Non-pigmented ciliary epithelial cell (primary cell): Measurements from ENCODE around the gene COTL1.
A peak's percentile ranks its signal among the peaks of the same experiment; 100 is the strongest.
"Not testable (repeated sequence)": the region's sequence is repeated elsewhere in the genome, so short reads cannot be mapped to it uniquely, and the experiment has no call there.

Experiments used
- DNase-seq: peaks from one replicate; pipeline ENCODE4 v3.0.0-alpha.2; 2010; ENCODE audit warnings: low read depth

Gene COTL1

DNA sequence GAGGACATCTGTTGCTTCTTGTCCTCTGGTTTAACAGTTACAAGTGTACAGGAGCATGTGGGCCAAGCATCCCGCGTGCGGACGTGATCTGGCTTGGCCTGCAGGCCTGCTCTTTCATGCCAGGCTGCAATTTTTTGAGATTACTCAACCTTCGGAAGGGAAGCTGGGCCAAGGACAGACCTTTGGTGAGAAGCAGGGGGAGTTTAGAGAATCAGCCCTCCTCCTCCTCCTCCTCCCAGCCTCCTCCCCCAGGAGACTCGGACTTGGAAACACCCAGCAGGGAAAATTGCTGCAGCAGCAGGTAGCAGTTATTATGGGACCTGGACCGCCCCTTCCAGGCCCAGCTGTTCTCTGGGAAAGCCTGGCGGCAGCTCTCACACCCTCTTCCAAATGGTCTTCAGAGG, 25.3 kb upstream of the COTL1 start:
- DNase-seq, result peak; percentile 47

DNA sequence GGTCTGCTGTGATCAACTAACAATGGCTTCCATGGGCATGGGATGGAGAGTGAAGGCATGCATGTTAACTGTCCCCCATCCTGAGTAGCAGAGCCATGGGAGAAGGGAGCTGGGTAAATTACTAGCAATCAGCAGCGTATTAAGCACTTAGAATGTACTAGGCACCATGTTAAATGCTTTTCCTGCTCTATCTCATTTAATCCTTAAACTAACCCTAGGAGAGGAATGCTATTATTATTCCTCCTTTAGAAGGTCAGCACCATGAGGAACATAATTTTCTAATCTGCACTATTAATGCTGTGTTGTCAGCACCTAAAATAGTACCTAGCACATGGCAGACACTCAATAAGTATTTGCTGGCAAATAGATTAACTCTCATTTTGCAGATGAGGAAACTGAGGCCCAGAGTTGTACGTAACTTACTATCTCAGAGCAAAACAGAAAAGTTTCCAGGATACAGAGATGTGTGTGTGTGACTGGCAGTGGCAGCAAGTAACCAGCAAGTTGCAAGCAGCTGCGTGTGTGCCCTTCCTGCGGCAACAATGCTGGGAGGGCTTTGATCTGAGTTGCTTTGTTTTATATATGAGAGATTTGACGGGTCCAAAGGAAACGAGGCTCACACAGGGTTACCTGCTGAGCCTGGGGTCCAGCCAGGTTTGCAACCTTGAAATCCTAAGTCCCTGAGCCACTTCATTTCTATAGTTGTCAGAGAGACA, 23.9 kb upstream of the COTL1 start:
- DNase-seq, result no peak

DNA sequence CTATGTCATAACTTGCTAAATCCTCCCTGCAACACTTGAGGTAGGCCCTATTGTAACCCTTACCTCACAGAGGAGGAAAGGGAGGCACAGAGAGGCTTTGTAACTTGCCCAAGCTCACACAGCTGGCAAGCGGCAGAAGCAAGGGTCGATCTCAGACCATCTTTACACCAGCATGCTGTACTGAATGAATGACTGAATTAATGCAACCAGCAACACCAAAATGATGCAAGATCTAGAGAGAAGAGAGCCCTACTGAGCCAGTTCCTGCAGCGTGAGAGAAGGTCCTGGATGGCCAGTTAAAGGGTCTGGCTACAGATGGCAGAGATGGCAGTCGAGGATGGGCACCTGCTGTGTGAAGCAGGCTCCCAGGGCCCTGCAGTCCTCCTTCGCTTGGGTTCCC, 22.3 kb upstream of the COTL1 start:
- no peak for DNase-seq

DNA sequence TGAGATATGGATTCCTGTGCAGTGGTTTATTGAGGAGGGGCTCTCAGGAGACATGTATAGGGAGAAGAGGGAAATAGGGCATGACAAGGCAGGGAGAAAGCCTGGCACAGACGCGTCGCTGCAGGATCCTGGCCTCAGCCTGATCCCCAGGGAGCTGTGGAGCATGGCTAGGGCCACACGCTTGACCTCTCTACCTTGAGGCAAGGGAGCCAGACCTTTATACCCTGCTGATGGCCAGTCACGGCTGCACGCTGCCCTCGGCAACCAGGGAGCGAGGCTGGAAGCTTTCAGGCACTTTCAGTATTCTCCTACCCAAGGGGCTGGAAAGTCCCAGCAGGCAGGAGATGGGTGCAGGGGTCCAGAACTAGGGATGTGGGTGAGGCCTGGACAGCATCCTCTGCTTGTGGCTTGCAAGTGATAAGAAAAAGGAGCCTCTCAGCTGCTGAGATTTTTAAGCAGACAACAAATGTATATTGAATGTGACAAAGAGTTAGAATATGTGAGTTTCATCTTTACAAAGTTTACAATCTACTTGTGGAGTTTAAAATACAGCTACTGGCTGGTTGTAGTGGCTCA, 20.4 kb upstream of the COTL1 start:
- no peak for DNase-seq

DNA sequence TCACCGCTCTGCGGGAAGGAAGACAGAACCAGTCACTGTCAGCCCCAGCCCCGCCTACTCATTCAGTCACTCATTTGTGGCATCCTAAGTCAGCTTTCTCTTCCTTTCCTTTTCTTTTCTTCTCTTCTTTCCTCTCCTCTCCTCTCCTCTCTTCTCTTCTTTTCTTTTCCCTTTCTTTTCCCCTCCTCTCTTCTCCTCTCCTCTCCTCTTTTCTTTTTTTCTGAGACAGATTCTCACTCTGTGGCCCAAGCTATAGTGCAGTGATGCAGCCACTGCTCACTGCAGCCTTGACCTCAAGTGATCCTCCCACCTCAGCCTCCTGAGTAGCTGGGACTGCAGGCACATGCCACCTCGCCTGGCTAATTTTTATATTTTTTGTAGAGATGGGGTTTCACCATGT, 19.8 kb upstream of the COTL1 start:
- DNase-seq, result no peak

DNA sequence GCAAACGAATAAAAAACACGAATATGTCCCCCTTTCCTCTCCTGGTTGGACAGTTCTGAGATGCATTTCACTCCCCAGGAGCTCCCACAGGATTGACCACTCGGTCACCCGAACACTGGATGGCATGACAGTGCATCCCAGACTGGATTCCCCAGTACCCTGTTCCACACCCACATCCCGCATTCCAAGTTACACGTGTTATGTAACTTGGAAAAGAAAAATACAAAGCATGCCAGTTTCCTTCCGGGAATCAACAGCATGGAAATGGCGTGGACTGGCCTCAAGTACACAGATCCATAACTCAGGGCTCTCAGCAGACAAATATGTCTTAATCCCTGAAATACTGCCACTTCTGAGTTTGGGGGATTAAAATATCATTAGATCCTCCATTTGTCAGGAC, 17.8 kb upstream of the COTL1 start:
- DNase-seq, result no peak

DNA sequence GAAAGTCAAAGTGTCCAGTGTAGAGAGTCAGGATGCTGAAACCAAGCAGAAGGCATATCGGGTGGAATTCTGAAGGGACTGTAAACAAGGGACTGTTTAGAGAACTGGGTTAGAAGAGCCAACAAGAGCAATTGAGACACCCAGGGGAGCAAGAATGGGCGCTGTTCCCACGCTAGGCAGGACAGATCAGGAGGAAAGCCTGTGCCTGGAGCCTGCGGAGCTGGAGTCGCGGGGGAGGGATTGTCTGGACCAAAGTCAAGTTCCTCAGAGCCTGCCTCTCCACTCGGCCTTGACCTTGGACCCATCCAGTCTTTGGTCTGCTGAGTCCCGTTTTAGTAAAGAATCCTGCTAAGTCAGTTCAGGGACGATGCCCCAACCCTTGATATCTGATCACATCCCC, 15.7 kb upstream of the COTL1 start:
- no peak for DNase-seq

DNA sequence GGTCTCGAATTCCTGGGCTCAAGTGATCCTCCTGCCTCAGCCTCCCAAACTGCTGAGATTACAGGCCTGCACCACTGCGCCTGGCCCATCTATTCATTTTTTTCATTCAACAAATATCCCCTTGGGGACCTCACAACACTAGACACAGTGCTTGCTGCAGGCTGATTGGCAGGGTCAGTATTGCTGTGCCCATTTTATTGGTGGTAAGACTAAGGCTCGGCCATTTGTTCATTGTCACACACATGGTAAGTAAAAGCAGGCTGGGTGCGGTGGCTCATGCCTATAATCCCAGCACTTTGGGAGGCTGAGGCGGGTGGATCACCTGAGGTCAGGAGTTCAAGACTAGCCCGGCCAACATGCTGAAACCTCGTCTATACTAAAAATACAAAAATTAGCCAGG, 15.0 kb upstream of the COTL1 start:
- DNase-seq, result not testable (repeated sequence)

DNA sequence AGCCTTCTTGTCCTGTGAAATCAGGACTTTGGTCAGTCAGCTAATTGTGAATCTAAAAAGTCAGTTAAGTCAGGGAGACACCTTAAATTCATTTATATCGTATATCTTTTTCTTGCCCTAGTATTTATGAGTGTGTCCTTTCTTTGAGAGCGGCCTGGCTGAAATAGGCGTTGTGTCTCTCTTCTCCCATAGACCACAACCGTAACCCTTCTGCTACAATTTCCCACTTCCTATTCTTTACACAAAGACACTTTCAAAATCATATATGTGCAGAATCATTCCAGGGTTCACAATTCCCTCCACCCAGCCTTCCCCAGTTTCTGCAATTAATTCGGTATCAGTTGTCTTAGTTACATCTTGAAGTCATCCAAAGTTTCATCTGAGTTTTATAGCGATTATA, 14.0 kb upstream of the COTL1 start:
- no peak for DNase-seq

DNA sequence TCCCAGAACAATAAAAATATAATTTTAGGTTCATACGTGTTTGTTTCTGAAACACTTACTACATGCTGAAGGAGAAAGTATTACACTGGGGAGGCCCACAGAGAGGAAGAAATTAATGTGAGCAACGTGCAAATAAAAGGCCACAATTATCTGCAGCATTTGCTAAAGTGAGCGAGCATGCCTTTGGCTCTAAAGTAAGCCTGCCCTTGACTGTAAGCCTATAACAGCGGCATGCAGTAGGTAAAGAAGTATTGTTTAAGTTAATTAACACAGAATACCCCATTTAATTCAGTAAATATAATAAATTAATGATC, 13.2 kb upstream of the COTL1 start:
- no peak for DNase-seq

DNA sequence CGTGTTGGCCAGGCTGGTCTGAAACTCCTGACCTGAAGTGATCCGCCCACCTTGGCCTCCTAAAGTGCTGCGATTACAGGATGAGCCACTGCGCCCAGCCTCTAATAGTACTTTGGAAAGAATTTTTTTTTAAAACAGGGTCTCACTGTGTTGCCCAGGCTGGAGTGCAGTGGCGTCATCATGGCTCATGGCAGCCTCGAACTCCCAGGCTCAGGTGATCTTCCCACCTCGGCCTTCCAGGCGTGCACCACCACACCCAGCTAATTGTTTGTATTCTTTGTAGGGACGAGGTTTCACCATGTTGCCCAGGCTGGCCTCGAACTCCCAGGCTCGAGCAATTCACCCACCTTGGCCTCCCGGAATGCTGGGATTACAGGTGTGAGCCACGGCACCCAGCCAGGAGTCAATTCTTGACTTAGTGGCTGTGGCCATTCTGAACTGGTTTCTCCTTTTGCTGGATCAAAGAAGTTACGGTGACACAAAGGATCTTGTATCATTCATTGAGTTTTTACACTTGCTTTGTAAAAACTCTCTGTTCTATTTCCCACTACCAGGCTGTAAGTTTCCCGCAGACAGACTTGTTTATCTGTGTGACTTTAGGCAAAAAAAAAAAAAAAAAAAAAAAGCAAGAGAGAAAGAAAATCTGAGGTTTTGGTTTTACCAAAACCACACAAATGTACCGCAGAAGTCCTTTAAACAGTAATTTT, 12.7 kb upstream of the COTL1 start:
- no peak for DNase-seq

DNA sequence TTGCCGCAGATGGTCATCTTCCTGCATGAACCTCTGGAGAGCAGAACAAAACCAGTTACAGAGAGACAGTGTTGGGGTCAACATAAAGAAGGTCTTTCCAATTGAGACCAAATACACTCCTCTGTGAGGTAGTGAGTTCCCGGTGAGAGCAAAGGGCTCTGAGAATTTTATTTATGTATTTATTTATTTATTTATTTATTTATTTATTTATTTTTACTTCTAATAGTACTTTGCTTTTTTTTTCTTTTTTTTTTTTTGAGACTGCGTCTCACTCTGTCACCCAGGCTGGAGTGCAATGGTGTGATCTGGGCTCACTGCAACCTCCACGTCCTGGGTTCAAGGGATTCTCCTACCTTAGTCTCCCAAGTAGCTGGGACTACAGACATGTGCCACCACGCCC, 12.1 kb upstream of the COTL1 start:
- DNase-seq, result no peak

DNA sequence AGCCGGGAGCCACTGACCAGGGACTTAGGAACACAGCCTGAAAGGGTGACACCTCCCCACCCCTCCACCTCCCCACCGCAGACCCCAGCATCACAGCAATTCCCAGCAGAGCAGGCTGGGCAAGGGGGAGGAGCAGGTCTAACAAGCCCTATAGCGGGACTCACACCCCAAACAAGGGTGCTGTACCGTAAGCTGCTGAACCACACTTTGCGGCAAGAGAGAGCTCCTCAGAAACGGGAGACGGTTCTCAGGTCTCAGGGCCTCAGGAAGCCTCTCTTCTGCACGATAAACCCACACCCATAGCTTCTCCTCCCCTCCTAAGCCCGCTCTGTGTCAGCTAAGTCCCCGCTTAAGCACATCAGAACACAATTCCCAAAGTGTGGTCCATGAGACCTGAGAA, 11.7 kb upstream of the COTL1 start:
- DNase-seq, result no peak

DNA sequence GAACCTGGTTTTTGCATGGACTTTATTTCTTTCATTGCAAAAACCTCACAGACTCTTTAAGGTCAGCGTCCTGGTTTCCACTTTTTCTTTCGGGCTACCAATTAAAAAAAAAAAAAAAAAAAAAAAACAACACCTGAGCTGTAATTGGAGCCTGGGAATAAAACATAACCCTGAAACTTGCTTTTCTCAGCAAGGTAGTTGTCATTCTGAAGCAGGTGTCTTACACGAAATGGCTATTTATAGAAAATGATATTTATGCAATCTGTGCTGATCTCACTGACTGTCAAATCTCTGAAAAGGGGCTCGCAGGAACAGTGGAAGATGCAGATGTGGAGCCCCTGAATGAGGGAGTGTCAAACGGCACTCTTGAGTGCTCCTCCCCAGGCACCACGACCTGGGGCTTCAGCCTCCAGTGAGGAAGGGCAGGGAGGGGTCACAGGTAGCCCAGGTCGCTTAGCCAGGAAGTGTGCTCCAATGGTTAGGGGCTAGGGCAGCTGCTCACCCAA, 10.4 kb upstream of the COTL1 start:
- no peak for DNase-seq

DNA sequence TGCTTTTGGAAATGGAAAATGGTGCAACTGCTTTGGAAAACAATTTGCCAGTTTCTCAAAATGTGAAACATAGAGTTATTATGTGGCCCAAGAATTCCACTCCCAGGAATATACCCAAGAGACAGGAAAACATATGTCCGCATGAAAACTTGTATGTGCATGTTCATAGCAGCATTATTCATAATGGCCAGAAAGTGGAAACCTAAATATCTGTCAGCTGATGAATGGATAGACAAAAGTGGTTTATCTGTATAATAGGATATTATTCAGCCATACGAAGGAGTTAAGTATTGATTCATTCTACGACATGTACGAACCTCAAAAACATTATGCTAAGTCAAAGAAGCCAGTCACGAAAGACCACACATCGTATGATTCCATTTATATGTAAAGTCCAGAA, 7.7 kb upstream of the COTL1 start:
- DNase-seq, result no peak

DNA sequence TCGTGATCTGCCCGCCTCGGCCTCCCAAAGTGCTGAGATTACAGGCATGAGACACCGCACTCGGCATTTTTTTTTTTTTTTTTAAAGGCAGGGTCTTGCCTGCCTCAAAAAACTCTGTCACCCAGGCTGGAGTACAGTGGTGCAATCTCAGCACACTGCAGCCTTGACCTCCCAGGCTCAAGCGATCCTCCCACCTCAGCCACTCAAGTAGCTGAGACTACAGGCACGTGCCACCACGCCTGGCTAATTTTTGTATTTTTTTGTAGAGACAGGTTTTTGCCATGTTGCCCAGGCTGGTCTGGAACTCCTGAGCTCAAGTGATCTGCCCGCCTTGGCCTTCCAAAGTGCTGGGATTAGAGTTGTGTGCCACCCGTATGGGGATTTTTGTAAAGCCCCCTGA, 3.0 kb upstream of the COTL1 start:
- DNase-seq, result not testable (repeated sequence)

DNA sequence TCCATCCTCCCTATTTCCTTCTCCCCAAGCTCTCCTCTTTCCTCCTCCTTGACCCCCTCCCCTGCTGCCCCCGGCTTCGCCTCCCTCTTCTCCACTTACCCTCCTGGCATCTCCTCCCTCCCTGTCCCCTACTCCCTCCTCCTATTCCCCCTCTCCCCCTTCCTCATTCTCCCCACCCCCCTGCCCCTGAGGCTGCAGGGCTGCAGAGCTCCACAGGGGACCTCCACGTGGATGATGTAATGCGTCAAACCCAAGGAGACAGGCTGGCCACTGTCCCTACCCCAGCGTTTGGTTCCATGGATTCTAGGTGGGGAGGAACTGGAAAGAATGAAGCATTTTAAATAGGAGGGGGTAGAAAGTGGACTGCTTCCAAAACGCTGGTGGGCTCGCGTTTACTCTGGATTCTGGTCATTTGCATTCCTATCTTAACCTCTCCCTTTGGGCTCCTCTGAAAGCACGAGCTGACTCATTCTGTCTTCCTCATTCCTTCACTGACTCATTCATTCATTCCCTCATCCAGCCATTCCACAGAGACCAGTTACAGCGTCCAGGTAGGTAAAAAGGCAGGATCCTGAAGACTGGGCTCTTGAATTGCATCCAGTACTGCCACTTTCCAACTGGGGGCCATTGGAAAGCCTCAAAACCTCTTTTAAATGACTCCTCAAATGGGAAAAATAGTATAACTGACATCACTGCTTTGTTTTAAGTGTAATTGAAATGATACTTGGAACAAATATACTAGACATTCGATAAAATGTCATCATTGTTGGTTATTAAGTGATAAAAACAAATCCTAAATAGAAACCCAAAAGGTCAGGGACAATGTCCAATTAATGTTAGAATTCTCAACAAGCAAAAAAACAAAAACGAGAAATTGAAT, 943 bp upstream of the COTL1 start:
- DNase-seq, result peak; percentile 93

DNA sequence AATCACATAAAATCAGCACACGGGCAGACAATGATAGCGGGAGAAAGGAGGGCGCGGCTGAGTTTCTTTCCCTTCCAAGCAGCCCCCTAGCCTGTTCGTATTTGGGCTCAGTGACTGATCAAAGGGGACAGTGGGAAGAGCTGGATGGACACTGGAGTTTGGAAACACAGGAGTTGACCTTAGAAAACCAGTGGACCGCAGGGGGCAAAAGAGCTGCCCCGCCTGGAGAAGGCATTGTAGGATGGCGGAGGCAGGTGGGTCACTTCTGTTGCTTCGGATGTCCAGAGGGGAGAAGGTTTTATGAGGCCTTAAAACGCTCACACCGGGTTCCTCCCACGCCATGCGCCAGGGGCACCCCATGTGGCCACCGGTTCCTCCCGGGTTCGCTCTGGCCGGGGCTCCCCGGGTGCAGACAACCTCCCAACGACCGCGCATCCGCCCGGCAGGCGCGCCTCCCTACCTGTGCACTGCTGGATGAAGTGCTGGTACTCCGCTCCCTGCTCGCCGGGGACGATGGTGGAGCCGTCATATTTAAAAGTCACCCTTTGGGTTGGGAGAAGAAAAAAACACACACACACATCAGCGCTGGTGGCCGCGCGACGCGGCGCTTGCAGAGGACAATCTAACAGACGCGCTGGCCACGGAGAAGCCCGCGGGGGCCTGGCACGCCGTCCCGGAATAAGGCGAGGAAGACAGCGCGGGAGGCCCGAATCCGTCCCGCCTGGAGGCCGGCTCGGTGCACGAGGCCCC, 662 bp downstream of the COTL1 start:
- no peak for DNase-seq

DNA sequence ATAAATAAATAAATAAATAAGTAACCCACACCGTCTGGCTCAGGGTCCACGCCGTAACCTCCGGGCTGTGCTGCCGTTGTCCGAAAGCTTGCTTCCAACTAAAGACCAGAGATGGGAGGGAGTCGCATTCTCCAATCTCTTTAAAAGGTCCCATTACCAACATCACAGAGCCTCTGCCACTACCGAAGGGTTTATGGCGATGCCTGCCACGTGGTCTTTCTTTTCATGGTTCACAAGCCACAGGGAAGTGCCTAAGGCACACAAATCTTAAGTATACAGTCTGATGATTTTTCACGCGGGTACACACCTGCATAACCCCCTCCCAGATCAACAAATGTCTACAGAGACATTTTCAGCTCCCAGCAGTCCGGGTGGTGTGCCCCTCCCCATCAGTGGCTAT, 1.4 kb downstream of the COTL1 start:
- DNase-seq, result no peak

DNA sequence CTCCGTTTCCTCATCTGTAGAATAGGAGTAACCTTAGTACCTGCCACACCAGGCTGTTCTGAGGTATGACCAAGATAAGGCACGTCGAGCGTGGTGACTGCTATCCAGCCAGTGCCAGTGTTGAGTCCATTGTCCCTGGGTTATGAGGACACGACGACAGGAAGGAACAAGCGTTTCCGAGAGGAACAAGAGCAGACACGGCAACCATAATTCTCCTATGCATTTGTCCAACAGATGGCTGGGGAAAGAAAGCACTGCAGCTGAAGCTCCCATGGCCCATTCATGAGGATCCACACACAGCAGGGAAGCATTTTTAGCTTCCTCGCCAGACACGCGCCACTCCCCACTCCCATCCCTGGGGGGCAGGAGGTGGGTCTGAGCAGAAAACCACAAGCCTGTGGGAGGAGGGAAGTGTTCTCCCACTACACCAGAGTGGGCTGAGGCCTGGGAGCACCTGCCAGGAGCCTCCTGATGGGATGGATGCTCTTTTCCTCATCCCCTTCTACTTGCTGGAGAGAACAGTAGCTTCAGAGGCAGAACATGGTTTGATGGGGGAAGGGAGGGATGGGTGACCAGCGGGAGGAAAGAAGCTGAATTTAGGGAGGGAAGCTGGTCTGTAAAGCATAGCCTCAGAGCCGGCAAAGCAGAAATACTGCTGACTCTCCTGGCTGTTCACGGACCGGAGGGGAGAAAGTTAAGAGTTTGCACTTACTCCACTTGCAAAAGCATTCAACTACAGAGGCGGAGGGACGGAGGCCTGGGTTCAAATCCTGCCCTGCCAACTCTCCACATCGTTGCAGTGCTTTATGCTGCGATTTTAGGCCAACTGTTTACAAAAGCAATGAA, 2.7 kb downstream of the COTL1 start:
- no peak for DNase-seq

DNA sequence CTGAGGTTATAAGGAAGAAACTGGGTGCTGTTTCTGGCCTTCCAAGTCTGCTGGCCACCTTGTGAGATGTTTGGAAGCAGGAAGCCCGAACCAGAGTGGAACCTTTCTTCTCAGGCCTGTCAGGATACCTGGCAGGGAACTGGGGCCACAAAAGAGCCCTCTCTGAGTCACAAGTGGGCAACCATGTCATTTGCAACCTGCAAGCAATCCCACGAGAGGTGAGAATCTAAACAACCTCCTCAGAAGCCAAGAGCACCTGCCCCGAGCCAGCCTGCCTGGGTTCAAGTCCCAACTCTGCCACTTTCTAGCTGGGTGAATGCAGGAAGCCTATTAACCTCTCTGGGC, 3.3 kb downstream of the COTL1 start:
- no peak for DNase-seq
